ENCODE measurements around the gene SLC10A7. TPM values are rescaled to one million over a fixed set of nuclear protein-coding genes. Genes with fewer than 3 reads are reported as not detected.

Gene SLC10A7
- total RNA-seq, 1 donor from 2014 or later, result 8.9 TPM

DNA sequence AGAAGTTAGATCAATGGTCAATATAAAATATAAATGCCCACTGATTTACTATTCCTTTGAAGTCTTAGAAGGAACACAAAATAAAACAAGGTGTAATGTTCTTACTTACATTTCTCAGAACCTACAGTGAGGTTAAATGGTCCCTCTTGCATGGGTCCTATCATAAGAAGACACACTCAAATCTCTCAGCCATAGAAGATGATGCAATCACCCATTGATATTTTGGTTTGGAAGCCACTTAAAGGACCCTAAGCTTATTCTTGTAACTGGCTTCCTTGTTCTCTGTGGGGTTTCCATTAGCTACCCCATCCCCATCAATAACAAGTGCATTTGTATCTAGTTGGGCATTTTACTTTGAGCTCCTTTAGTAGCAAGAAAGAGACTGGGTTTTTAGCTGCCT lies 292.3 kb downstream of the SLC10A7 start:
- H3K4me1 Mint-ChIP-seq (ENCODE audit: low read depth, unreplicated experiment), result no peaks in the 10 kb centered on the region
- DNase-seq (ENCODE audit: low read depth), result no peak
- H4K20me1 ChIP-seq (ENCODE audit: insufficient read depth, low read length), result no peaks in the 10 kb centered on the region
- H3K36me3 Mint-ChIP-seq (ENCODE audit: low read depth, unreplicated experiment), result no peaks in the 10 kb centered on the region
- no peak overlapping the region for H3K27ac ChIP-seq (ENCODE audit: low read depth, low read length)
- no peaks in the 10 kb centered on the region for H3K27me3 ChIP-seq (ENCODE audit: insufficient read depth, low read length)
- H3K27ac Mint-ChIP-seq (ENCODE audit: unreplicated experiment), result no peak overlapping the region
- no peak overlapping the region for H3K9ac ChIP-seq (ENCODE audit: low read length)
- H3K36me3 ChIP-seq (ENCODE audit: insufficient read depth, low read length), result no peaks in the 10 kb centered on the region
- no peak for TF ChIP-seq EZH2 (IDR thresholded peaks at IDR 0.05; ENCODE audit: insufficient read depth, low read length)
- TF ChIP-seq, protein P1, sequence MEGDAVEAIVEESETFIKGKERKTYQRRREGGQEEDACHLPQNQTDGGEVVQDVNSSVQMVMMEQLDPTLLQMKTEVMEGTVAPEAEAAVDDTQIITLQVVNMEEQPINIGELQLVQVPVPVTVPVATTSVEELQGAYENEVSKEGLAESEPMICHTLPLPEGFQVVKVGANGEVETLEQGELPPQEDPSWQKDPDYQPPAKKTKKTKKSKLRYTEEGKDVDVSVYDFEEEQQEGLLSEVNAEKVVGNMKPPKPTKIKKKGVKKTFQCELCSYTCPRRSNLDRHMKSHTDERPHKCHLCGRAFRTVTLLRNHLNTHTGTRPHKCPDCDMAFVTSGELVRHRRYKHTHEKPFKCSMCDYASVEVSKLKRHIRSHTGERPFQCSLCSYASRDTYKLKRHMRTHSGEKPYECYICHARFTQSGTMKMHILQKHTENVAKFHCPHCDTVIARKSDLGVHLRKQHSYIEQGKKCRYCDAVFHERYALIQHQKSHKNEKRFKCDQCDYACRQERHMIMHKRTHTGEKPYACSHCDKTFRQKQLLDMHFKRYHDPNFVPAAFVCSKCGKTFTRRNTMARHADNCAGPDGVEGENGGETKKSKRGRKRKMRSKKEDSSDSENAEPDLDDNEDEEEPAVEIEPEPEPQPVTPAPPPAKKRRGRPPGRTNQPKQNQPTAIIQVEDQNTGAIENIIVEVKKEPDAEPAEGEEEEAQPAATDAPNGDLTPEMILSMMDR (IDR thresholded peaks at IDR 0.05; ENCODE audit: insufficient read depth, low read depth, low read length), result no peak
- peaks cover 10% of the 10 kb centered on the region for H3K27me3 Mint-ChIP-seq (ENCODE audit: low read depth, unreplicated experiment)
- H3K4me1 ChIP-seq (ENCODE audit: insufficient read depth, low read length), result no peaks in the 10 kb centered on the region
- no peak overlapping the region for H2AFZ ChIP-seq (ENCODE audit: low read depth, low read length)
- no peaks in the 10 kb centered on the region for H3K9me3 Mint-ChIP-seq (ENCODE audit: unreplicated experiment)
- no peak overlapping the region for H3K4me3 Mint-ChIP-seq (ENCODE audit: unreplicated experiment)
- H3K4me3 ChIP-seq (ENCODE audit: insufficient read depth, low read depth, low read length), result no peak overlapping the region
- H3K9me3 ChIP-seq (ENCODE audit: insufficient read depth, low read depth, low read length), result no peaks in the 10 kb centered on the region
- H3K79me2 ChIP-seq (ENCODE audit: insufficient read depth, low read length), result no peaks in the 10 kb centered on the region
- no peak for FAIRE-seq
- no peak overlapping the region for H3K4me2 ChIP-seq (ENCODE audit: low read length)

DNA sequence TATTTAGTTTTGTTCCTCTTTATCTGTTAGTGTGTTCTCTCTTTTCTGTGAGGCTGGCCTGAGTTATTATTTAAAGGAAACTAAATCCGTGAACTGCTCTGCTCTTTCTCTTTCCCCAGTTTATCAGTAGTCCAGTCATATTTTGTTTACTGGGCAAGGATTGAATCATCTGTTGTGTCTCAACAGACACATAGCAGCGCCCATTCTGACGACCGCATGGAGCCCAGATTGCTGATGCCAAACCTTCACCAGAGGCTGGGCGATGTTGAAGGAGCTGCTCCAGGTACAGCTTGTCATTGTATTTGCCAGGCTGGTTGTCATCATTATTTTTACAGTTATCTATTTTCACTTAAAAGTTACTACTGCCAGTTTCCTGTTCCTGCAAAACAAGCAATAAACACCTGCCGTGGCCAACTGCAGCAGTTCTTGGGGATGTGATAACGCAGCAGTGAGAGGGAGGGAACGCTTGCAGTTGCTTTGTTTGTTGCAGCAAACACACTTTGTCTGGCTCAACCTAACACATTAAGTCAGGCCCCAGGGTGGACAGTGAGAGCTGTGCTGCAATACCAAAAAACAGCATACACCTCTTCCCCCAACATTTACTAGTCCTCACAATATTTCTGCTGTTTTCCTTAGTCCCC lies 297.3 kb downstream of the SLC10A7 start:
- no peaks in the 10 kb centered on the region for H3K27me3 ChIP-seq (ENCODE audit: insufficient read depth, low read length)
- peaks cover 7% of the 10 kb centered on the region for H3K27me3 Mint-ChIP-seq (ENCODE audit: low read depth, unreplicated experiment)
- DNase-seq (ENCODE audit: low read depth) (no peak), FAIRE-seq (no peak)
- H3K4me3 Mint-ChIP-seq (ENCODE audit: unreplicated experiment), result no peak overlapping the region
- H4K20me1 ChIP-seq (ENCODE audit: insufficient read depth, low read length), result no peaks in the 10 kb centered on the region
- TF ChIP-seq, protein P1 (IDR thresholded peaks at IDR 0.05; ENCODE audit: insufficient read depth, low read depth, low read length), result no peak
- TF ChIP-seq EZH2 (IDR thresholded peaks at IDR 0.05; ENCODE audit: insufficient read depth, low read length), result no peak
- no peaks in the 10 kb centered on the region for H3K36me3 ChIP-seq (ENCODE audit: insufficient read depth, low read length)
- H3K4me1 Mint-ChIP-seq (ENCODE audit: low read depth, unreplicated experiment), result peaks cover 9% of the 10 kb centered on the region
- H3K9me3 ChIP-seq (ENCODE audit: insufficient read depth, low read depth, low read length), result no peaks in the 10 kb centered on the region
- no peak overlapping the region for H3K9ac ChIP-seq (ENCODE audit: low read length)
- H3K9me3 Mint-ChIP-seq (ENCODE audit: unreplicated experiment), result no peaks in the 10 kb centered on the region
- H3K27ac Mint-ChIP-seq (ENCODE audit: unreplicated experiment), result no peak overlapping the region
- no peaks in the 10 kb centered on the region for H3K79me2 ChIP-seq (ENCODE audit: insufficient read depth, low read length)
- H3K36me3 Mint-ChIP-seq (ENCODE audit: low read depth, unreplicated experiment), result no peaks in the 10 kb centered on the region
- H2AFZ ChIP-seq (ENCODE audit: low read depth, low read length), result peak overlapping the region; percentile 41
- H3K27ac ChIP-seq (ENCODE audit: low read depth, low read length), result no peak overlapping the region
- no peak overlapping the region for H3K4me2 ChIP-seq (ENCODE audit: low read length)
- H3K4me3 ChIP-seq (ENCODE audit: insufficient read depth, low read depth, low read length), result no peak overlapping the region
- H3K4me1 ChIP-seq (ENCODE audit: insufficient read depth, low read length), result peaks cover 8% of the 10 kb centered on the region

DNA sequence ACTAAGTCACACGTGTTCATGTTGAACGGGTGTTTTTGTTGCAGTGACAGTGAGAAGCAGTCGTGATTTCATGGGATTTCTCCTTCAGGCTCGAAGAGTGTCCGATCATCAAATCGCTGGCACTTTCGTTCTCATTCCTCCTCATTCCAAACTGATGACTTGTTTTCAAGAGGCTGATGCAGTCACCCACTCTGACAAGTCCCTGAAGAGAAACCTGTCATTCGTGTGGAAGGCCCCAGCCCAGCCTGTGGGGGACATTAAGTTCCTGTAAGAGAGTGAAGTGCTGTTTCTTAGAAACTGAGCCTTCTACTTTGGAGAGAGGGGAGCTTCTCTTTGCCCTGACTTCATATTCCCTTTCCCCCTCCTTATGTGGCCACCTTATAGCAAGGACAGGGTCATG lies 299.4 kb downstream of the SLC10A7 start:
- no peaks in the 10 kb centered on the region for H3K79me2 ChIP-seq (ENCODE audit: insufficient read depth, low read length)
- H3K27me3 ChIP-seq (ENCODE audit: insufficient read depth, low read length), result no peaks in the 10 kb centered on the region
- peak overlapping the region; percentile 50 for H3K4me3 ChIP-seq (ENCODE audit: insufficient read depth, low read depth, low read length)
- H3K4me1 ChIP-seq (ENCODE audit: insufficient read depth, low read length), result peaks cover 8% of the 10 kb centered on the region
- peak; percentile 83 for FAIRE-seq
- H3K9me3 Mint-ChIP-seq (ENCODE audit: unreplicated experiment), result no peaks in the 10 kb centered on the region
- H3K9me3 ChIP-seq (ENCODE audit: insufficient read depth, low read depth, low read length), result no peaks in the 10 kb centered on the region
- peak overlapping the region; percentile 80 for H3K27ac Mint-ChIP-seq (ENCODE audit: unreplicated experiment)
- H3K27ac ChIP-seq (ENCODE audit: low read depth, low read length), result peak overlapping the region; percentile 49
- peak; percentile 75 for DNase-seq (ENCODE audit: low read depth)
- H3K27me3 Mint-ChIP-seq (ENCODE audit: low read depth, unreplicated experiment), result peaks cover 3% of the 10 kb centered on the region
- H4K20me1 ChIP-seq (ENCODE audit: insufficient read depth, low read length), result no peaks in the 10 kb centered on the region
- TF ChIP-seq, protein P1 (IDR thresholded peaks at IDR 0.05; ENCODE audit: insufficient read depth, low read depth, low read length), result no peak
- no peak for TF ChIP-seq EZH2 (IDR thresholded peaks at IDR 0.05; ENCODE audit: insufficient read depth, low read length)
- no peaks in the 10 kb centered on the region for H3K36me3 Mint-ChIP-seq (ENCODE audit: low read depth, unreplicated experiment)
- H3K36me3 ChIP-seq (ENCODE audit: insufficient read depth, low read length), result no peaks in the 10 kb centered on the region
- H3K4me3 Mint-ChIP-seq (ENCODE audit: unreplicated experiment), result no peak overlapping the region
- H3K9ac ChIP-seq (ENCODE audit: low read length), result peak overlapping the region; percentile 78
- peaks cover 9% of the 10 kb centered on the region for H3K4me1 Mint-ChIP-seq (ENCODE audit: low read depth, unreplicated experiment)
- H2AFZ ChIP-seq (ENCODE audit: low read depth, low read length), result peak overlapping the region; percentile 82
- H3K4me2 ChIP-seq (ENCODE audit: low read length), result peak overlapping the region; percentile 94
